GM23248 (cell line): ENCODE data around the gene RALY. TPM values are rescaled to one million over a fixed set of nuclear protein-coding genes. Genes with fewer than 3 reads are reported as not detected.
"Not testable (repeated sequence)": the region's sequence is repeated elsewhere in the genome, so short reads cannot be mapped to it uniquely, and the experiment has no call there.

ENCODE experiments used
- DNase-seq: peaks from one replicate; pipeline ENCODE4 v3.0.0-alpha.2; 2015
- H2AFZ ChIP-seq: fragments of 200-600 bp; sonication (generic); 2 replicates; pipeline ENCODE4 v1.6.1; 2016; ENCODE audit warnings: antibody characterized with exemption
- H3F3A ChIP-seq: fragments of 200-600 bp; sonication (generic); 2 replicates; pipeline ENCODE4 v1.6.1; 2016; ENCODE audit warnings: mild to moderate bottlenecking, antibody characterized with exemption, mixed run types; ENCODE audit not compliant: insufficient read depth
- H3K27ac ChIP-seq: fragments of 200-600 bp; sonication (generic); 2 replicates; pipeline ENCODE4 v1.5.1; 2016; ENCODE audit warnings: mild to moderate bottlenecking
- H3K27me3 ChIP-seq: fragments of 200-600 bp; sonication (generic); replicated peaks from 2 replicates; pipeline ENCODE4 v1.6.1; 2016; ENCODE audit warnings: mild to moderate bottlenecking; ENCODE audit not compliant: insufficient read depth
- H3K36me3 ChIP-seq: fragments of 200-600 bp; sonication (generic); 2 replicates; pipeline ENCODE4 v1.6.1; 2016; ENCODE audit warnings: low read depth, mild to moderate bottlenecking
- H3K4me1 ChIP-seq: fragments of 200-600 bp; sonication (generic); 2 replicates; pipeline ENCODE4 v1.6.1; 2016; ENCODE audit warnings: mild to moderate bottlenecking; ENCODE audit not compliant: insufficient read depth
- H3K4me2 ChIP-seq: fragments of 200-600 bp; sonication (generic); one replicate; pipeline ENCODE4 v1.6.1; 2016; ENCODE audit warnings: mild to moderate bottlenecking; ENCODE audit not compliant: unreplicated experiment
- H3K4me3 ChIP-seq: fragments of 200-600 bp; sonication (generic); 2 replicates; pipeline ENCODE4 v1.5.1; 2016; ENCODE audit warnings: mild to moderate bottlenecking
- H3K79me2 ChIP-seq: fragments of 200-600 bp; sonication (generic); 2 replicates; pipeline ENCODE4 v1.6.1; 2016; ENCODE audit warnings: mild to moderate bottlenecking; ENCODE audit not compliant: insufficient read depth
- H3K9ac ChIP-seq: fragments of 200-600 bp; sonication (generic); 2 replicates; pipeline ENCODE4 v1.6.1; 2016; ENCODE audit warnings: mild to moderate bottlenecking
- H3K9me2 ChIP-seq: fragments of 200-600 bp; sonication (generic); 2 replicates; pipeline ENCODE4 v1.6.1; 2016; ENCODE audit warnings: mixed run types, mild to moderate bottlenecking, moderate library complexity; ENCODE audit not compliant: insufficient read depth
- H3K9me3 ChIP-seq: fragments of 200-600 bp; sonication (generic); one replicate; pipeline ENCODE4 v1.6.1; 2017; ENCODE audit warnings: low read depth
- H4K20me1 ChIP-seq: fragments of 200-600 bp; sonication (generic); 2 replicates; pipeline ENCODE4 v1.6.0; 2016; ENCODE audit not compliant: insufficient read depth
- EZH2 ChIP-seq: fragments of 200-600 bp; sonication (generic); IDR thresholded peaks from 2 replicates; pipeline ENCODE4 v1.6.1; 2018; ENCODE audit warnings: antibody characterized with exemption, mild to moderate bottlenecking; ENCODE audit not compliant: insufficient read depth, poor library complexity, severe bottlenecking
- EZH2phosphoT487 ChIP-seq: fragments of 200-600 bp; sonication (generic); IDR thresholded peaks from 2 replicates; pipeline ENCODE4 v1.6.1; 2018; ENCODE audit warnings: antibody characterized with exemption, moderate library complexity, mild to moderate bottlenecking, low read depth; ENCODE audit not compliant: insufficient read depth
- WGBS, 2 experiments: methylation state at CpG; one replicate each; pipeline ENCODE4 v1.1.6; 2015 to 2017; ENCODE audit warnings: low lambda C conversion rate in 2 of 2, low coverage in 1 of 2; ENCODE audit errors: missing lambda C conversion rate in 2 of 2; 5-methylcytosine and 5-hydroxymethylcytosine counted together
- in situ Hi-C: fragments of 300-500 bp; cut with MboI; formaldehyde crosslinking; loops from 2 replicates; pipeline ENCODE4 v1.15.0; 2020
- polyA plus RNA-seq: library from polyadenylated mRNA; unstranded; fragments of >200 nt; fragmentation: Nextera tagmentation; extraction: Ambion mirVana; gene quantifications from 2 replicates; pipeline ENCODE4 v1.2.1, GENCODE V29; 2016
- total RNA-seq: library from RNA; depleted of rRNA; stranded (reverse); fragments of >200 nt; shearing (Covaris generic); gene quantifications from 2 replicates; pipeline ENCODE4 v1.2.3, GENCODE V29; 2014

The RALY gene
- total and polyA plus RNA-seq, 2 experiments from 2014 or later, result 66.3 to 107 TPM

DNA sequence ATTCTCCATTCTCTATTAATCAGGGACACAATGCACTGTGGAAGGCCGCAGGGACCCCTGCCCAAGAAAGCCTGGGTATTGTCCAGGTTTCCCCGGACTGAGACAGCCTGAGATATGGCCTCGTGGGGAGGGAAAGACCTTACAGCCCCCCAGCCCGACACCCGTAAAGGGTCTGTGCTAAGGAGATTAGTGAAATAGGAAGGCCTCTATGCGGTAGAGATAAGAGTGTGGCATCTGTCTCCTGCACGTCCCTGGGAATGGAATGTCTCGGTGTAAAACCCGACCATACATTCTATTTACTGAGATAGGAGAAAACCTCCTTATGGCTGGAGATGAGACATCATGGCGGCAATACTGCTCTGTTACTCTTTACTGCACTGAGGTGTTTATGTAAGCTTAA is 134.1 kb downstream of the RALY start:
- Histone ChIP-seq H3K36me3 (no peaks in the 10 kb centered on the region), H3K9ac (no peak overlapping the region), H3K27ac (no peak overlapping the region), H3K9me2 (no peaks in the 10 kb centered on the region), H3K4me2 (no peak overlapping the region), H3K9me3 (no peaks in the 10 kb centered on the region), H3K4me3 (no peak overlapping the region), H2AFZ (no peak overlapping the region), H3K27me3 (no peaks in the 10 kb centered on the region), H3K4me1 (peaks cover 8% of the 10 kb centered on the region; the same call in 1 of the 2 replicates), H4K20me1 (no peaks in the 10 kb centered on the region), H3F3A (peaks cover 19% of the 10 kb centered on the region; the same call in 1 of the 2 replicates), H3K79me2 (no peaks in the 10 kb centered on the region)
- no peak for DNase-seq
- TF ChIP-seq EZH2 (no peak), EZH2phosphoT487 (no peak)
- 82 to 83% methylated on average over 10 of the region's 10 CpGs for WGBS, 2 experiments
- in situ Hi-C loops, result no loop called here

DNA sequence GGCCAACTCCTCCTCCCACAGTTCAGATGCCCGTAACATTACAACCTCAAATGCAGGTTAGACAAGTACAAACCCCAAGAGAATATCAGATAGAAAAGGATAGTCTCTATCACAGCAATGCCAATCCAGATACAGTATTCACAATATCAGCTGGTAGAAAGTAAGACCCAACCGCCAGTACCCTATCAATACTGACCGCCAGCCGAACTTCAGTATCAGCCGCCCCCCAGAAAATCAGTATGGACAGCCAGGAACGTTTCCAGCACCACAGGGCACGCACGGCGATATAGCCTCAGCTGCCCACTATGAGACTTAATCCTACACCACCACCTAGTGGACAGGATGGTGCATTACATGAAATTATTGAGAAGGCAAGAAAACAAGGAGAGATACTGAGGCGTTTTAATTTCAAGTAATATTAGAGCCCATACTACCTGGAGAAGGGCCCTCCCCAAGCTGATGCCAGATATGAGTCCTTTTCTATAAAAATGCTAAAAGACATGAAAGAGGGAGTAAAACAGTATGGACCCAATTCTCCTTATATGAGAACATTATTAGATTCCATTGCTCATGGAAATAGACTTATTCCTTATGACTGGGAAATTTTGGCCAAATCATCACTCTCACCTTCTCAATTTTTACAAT is 135.9 kb downstream of the RALY start:
- Histone ChIP-seq H3K4me1 (peaks cover 8% of the 10 kb centered on the region; the same call in 1 of the 2 replicates), H3K4me2 (peak overlapping the region; percentile 30), H4K20me1 (no peaks in the 10 kb centered on the region), H3K36me3 (no peaks in the 10 kb centered on the region), H3F3A (peaks cover 18% of the 10 kb centered on the region; the same call in 1 of the 2 replicates), H3K27me3 (no peaks in the 10 kb centered on the region), H3K4me3 (no peak overlapping the region), H3K9ac (no peak overlapping the region), H3K9me2 (no peaks in the 10 kb centered on the region), H3K9me3 (no peaks in the 10 kb centered on the region), H3K27ac (no peak overlapping the region), H3K79me2 (no peaks in the 10 kb centered on the region), H2AFZ (peak overlapping the region; percentile 31; the same call in 1 of the 2 replicates)
- no peak for TF ChIP-seq EZH2phosphoT487
- TF ChIP-seq EZH2, result no peak
- 1 to 3% methylated on average over 10 of the region's 10 CpGs for WGBS, 2 experiments
- DNase-seq, result peak; percentile 81
- in situ Hi-C loops, result no loop called here

DNA sequence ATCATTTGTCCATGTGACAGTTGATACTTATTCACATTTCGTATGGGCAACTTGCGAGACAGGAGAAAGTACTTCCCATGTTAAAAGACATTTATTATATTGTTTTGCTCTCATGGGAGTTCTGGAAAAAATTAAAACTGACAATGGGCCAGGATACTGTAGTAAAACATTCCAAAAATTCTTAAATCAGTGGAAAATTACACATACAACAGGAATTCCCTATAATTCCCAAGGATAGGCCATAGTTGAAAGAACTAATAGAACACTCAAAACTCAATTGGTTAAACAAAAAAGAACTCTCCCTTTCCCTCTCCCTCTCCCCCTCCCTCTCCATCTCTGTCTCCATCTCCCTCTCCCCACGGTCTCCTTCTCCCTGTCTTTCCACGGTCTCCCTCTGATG is 137.8 kb downstream of the RALY start:
- WGBS, 2 experiments, result 28 to 32% methylated on average over 4 of the region's 4 CpGs
- peaks cover 11% of the 10 kb centered on the region; the same call in 1 of the 2 replicates for H3F3A ChIP-seq
- no peaks in the 10 kb centered on the region for H3K9me2 ChIP-seq
- H3K36me3 ChIP-seq, result no peaks in the 10 kb centered on the region
- DNase-seq, result peak; percentile 26
- H3K4me3 ChIP-seq, result peak overlapping the region; percentile 58
- H3K27ac ChIP-seq, result peak overlapping the region; percentile 46; the same call in 1 of the 2 replicates
- H3K9ac ChIP-seq, result peak overlapping the region; percentile 51
- no peaks in the 10 kb centered on the region for H4K20me1 ChIP-seq
- no peaks in the 10 kb centered on the region for H3K9me3 ChIP-seq
- peak overlapping the region; percentile 73 for H2AFZ ChIP-seq
- peak overlapping the region; percentile 79 for H3K4me2 ChIP-seq
- no peaks in the 10 kb centered on the region for H3K79me2 ChIP-seq
- no peaks in the 10 kb centered on the region for H3K27me3 ChIP-seq
- in situ Hi-C loops, result no loop called here
- TF ChIP-seq EZH2phosphoT487, result no peak
- peaks cover 8% of the 10 kb centered on the region; the same call in 1 of the 2 replicates for H3K4me1 ChIP-seq

DNA sequence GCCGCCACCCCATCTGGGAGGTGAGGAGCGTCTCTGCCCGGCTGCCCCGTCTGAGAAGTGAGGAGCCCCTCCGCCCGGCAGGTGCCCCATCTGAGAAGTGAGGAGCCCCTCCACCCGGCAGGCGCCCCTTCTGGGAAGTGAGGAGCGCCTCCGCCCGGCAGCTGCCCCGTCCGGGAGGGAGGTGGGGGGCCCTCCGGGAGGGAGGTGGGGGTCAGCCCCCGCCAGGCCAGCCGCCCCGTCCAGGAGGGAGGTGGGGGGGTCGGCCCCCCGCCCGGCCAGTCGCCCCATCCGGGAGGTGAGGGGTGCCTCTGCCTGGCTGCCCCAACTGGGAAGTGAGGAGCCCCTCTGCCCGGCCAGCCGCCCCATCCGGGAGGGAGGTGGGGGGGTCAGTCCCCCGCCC is 138.8 kb downstream of the RALY start:
- H3K9me3 ChIP-seq, H3K27me3 ChIP-seq, H4K20me1 ChIP-seq, H3K9ac ChIP-seq, H3K27ac ChIP-seq, in situ Hi-C loops, H3K4me1 ChIP-seq, DNase-seq, H3K36me3 ChIP-seq, H3K79me2 ChIP-seq, H3K9me2 ChIP-seq: not testable (repeated sequence)
- Histone ChIP-seq H3F3A (peaks cover 11% of the 10 kb centered on the region; the same call in 1 of the 2 replicates), H3K4me2 (peak overlapping the region; percentile 79), H3K4me3 (peak overlapping the region; percentile 58), H2AFZ (peak overlapping the region; percentile 73; the same call in 1 of the 2 replicates)
- 10 to 24% methylated on average over 2 to 21 of the region's 26 CpGs for WGBS, 2 experiments

DNA sequence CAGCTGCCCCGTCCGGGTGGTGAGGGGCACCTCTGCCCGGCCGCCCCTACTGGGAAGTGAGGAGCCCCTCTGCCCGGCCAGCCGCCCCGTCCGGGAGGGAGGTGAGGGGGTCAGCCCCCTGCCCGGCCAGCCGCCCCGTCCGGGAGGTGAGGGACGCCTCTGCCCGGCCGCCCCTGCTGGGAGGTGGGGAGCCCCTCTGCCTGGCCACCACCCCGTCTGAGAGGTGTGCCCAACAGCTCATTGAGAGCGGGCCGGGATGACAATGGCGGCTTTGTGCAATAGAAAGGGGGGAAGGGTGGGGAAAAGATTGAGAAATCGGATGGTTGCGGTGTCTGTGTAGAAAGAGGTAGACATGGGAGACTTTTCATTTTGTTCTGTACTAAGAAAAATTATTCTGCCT is 139.2 kb downstream of the RALY start:
- Histone ChIP-seq H3K4me3 (peak overlapping the region; percentile 26; the same call in 1 of the 2 replicates), H3F3A (peaks cover 11% of the 10 kb centered on the region; the same call in 1 of the 2 replicates), H3K9ac (0 out of 2 replicates have a peak overlapping the region, but pooled peaks have one; percentile 12)
- H3K36me3 ChIP-seq, H2AFZ ChIP-seq, H3K4me1 ChIP-seq, H3K27me3 ChIP-seq, H4K20me1 ChIP-seq, H3K4me2 ChIP-seq, H3K9me2 ChIP-seq, H3K9me3 ChIP-seq, in situ Hi-C loops, H3K79me2 ChIP-seq, H3K27ac ChIP-seq: not testable (repeated sequence)
- DNase-seq, result peak; percentile 37
- 19 to 33% methylated on average over 9 to 13 of the region's 21 CpGs for WGBS, 2 experiments

DNA sequence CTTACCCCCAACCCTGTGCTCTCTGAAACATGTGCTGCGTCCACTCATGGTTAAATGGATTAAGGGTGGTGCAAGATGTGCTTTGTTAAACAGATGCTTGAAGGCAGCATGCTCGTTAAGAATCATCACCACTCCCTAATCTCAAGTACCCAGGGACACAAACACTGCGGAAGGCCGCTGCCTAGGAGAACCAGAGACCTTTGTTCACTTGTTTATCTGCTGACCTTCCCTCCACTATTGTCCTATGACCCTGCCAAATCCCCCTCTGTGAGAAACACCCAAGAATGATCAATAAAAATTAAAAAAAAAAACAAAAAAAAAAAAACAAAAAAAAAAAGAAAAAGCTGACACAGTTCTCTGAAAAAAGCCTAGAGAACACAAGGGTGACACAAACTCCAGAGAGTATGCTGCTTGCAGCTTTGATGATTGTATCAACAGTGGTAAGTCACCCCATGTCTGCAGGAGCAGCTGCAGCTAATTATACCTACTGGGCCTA is 139.7 kb downstream of the RALY start:
- H4K20me1 ChIP-seq, H3K36me3 ChIP-seq, in situ Hi-C loops, H3K4me1 ChIP-seq, H3K27ac ChIP-seq, H3K79me2 ChIP-seq, H3K9me2 ChIP-seq, H2AFZ ChIP-seq, H3K4me2 ChIP-seq, H3K4me3 ChIP-seq, H3K9me3 ChIP-seq, H3K27me3 ChIP-seq, H3K9ac ChIP-seq: not testable (repeated sequence)
- peak; percentile 14 for DNase-seq
- WGBS, 2 experiments, result 8 to 20% methylated on average over 4 of the region's 4 CpGs
- peaks cover 11% of the 10 kb centered on the region; the same call in 1 of the 2 replicates for H3F3A ChIP-seq
